Measurements from ENCODE around the gene CEP19.

Gene CEP19

GRCh38 chr3:196708467-196708866, 3.6 kb downstream of the CEP19 start:
- DNase-seq (ENCODE audit: low spot score), result no peak

- DNase-seq (ENCODE audit: low spot score), result no peak
These were observed 4.5 kb downstream of the CEP19 start for GRCh38 chr3:196707566-196707965.

GRCh38 chr3:196706731-196707130, 5.3 kb downstream of the CEP19 start:
- no peak for DNase-seq (ENCODE audit: low spot score)

- DNase-seq (ENCODE audit: low spot score), result no peak
These were observed 5.7 kb downstream of the CEP19 start for GRCh38 chr3:196706327-196706726.

GRCh38 chr3:196700801-196701200, 11.2 kb downstream of the CEP19 start:
- DNase-seq (ENCODE audit: low spot score), result no peak

- no peak for DNase-seq (ENCODE audit: low spot score)
These were observed 12.3 kb downstream of the CEP19 start for GRCh38 chr3:196699749-196700148.

GRCh38 chr3:196697270-196697669, 14.8 kb downstream of the CEP19 start:
- DNase-seq (ENCODE audit: low spot score), result no peak

- DNase-seq (ENCODE audit: low spot score), result no peak
These were observed 16.2 kb downstream of the CEP19 start for GRCh38 chr3:196695849-196696226.

GRCh38 chr3:196694941-196695848, 16.9 kb downstream of the CEP19 start:
- no peak for DNase-seq (ENCODE audit: low spot score)

- DNase-seq (ENCODE audit: low spot score), result no peak
These were observed 17.8 kb downstream of the CEP19 start for GRCh38 chr3:196694202-196694638.

GRCh38 chr3:196691386-196691785, 20.7 kb downstream of the CEP19 start:
- DNase-seq (ENCODE audit: low spot score), result no peak

- DNase-seq (ENCODE audit: low spot score), result no peak
These were observed 21.9 kb downstream of the CEP19 start for GRCh38 chr3:196689941-196690660.

- DNase-seq (ENCODE audit: low spot score), result no peak
These were observed 23.7 kb downstream of the CEP19 start for GRCh38 chr3:196688349-196688748.

GRCh38 chr3:196686436-196686835, 25.6 kb downstream of the CEP19 start:
- no peak for DNase-seq (ENCODE audit: low spot score)

GRCh38 chr3:196684548-196685407, 27.3 kb downstream of the CEP19 start:
- DNase-seq (ENCODE audit: low spot score), result peak; percentile 80

GRCh38 chr3:196677931-196678330, 34.1 kb downstream of the CEP19 start:
- DNase-seq (ENCODE audit: low spot score), result no peak

GRCh38 chr3:196677353-196677752, 34.7 kb downstream of the CEP19 start:
- DNase-seq (ENCODE audit: low spot score), result no peak

GRCh38 chr3:196673632-196674031, 38.4 kb downstream of the CEP19 start:
- no peak for DNase-seq (ENCODE audit: low spot score)

- DNase-seq (ENCODE audit: low spot score), result no peak
These were observed 41.7 kb downstream of the CEP19 start for GRCh38 chr3:196670339-196670738.

- DNase-seq (ENCODE audit: low spot score), result no peak
These were observed 44.8 kb downstream of the CEP19 start for GRCh38 chr3:196667056-196667825.

Data from cerebellar cortex (tissue), 1 donor.